Mesendoderm (in vitro differentiated cells): ENCODE data around the gene NHLRC4.

ENCODE experiments used
- DNase-seq: peaks from one replicate; pipeline ENCODE4 v3.0.0; 2013
- H2AK5ac ChIP-seq: 2 replicates; pipeline ENCODE4 v1.6.1; 2013; ENCODE audit warnings: low read length, inconsistent platforms
- H2BK120ac ChIP-seq: 2 replicates; pipeline ENCODE4 v1.6.1; 2013; ENCODE audit warnings: low read depth, mild to moderate bottlenecking, low read length, moderate library complexity, mixed read lengths
- H2BK15ac ChIP-seq: replicated peaks from 2 replicates; pipeline ENCODE4 v1.6.1; 2013; ENCODE audit warnings: low read depth, mild to moderate bottlenecking, moderate library complexity
- H2BK5ac ChIP-seq: 2 replicates; pipeline ENCODE4 v1.6.1; 2013; ENCODE audit warnings: low read length, inconsistent platforms
- H3K18ac ChIP-seq: 2 replicates; pipeline ENCODE4 v1.6.1; 2013; ENCODE audit warnings: mild to moderate bottlenecking, low read length, mixed read lengths
- H3K23ac ChIP-seq: one replicate; pipeline ENCODE4 v1.6.1; 2013; ENCODE audit warnings: low read length
- H3K27ac ChIP-seq: 2 replicates; pipeline ENCODE4 v1.5.1; 2013; ENCODE audit warnings: low read depth, mild to moderate bottlenecking, inconsistent platforms, low read length, moderate library complexity
- H3K27me3 ChIP-seq: 2 replicates; pipeline ENCODE4 v1.6.1; 2013; ENCODE audit warnings: low read length, control low read depth, mild to moderate bottlenecking, inconsistent platforms; ENCODE audit not compliant: insufficient read depth, poor library complexity
- H3K36me3 ChIP-seq: 2 replicates; pipeline ENCODE4 v1.6.1; 2013; ENCODE audit warnings: low read length, inconsistent platforms; ENCODE audit not compliant: control insufficient read depth, insufficient read depth
- H3K4ac ChIP-seq: one replicate; pipeline ENCODE4 v1.6.1; 2013; ENCODE audit warnings: low read depth, mild to moderate bottlenecking, low read length, moderate library complexity
- H3K4me1 ChIP-seq: 2 replicates; pipeline ENCODE4 v1.6.1; 2013; ENCODE audit warnings: low read depth, low read length, inconsistent platforms; ENCODE audit not compliant: control insufficient read depth
- H3K4me2 ChIP-seq: 2 replicates; pipeline ENCODE4 v1.6.1; 2013; ENCODE audit warnings: low read length
- H3K4me3 ChIP-seq: 2 replicates; pipeline ENCODE4 v1.5.1; 2013; ENCODE audit warnings: mild to moderate bottlenecking, low read length
- H3K56ac ChIP-seq: one replicate; pipeline ENCODE4 v1.6.1; 2013; ENCODE audit warnings: low read length
- H3K79me1 ChIP-seq: 2 replicates; pipeline ENCODE4 v1.6.1; 2013; ENCODE audit warnings: low read length, inconsistent platforms
- H3K79me2 ChIP-seq: 2 replicates; pipeline ENCODE4 v1.6.1; 2013; ENCODE audit warnings: mild to moderate bottlenecking, low read length; ENCODE audit not compliant: control insufficient read depth, insufficient read depth
- H3K9ac ChIP-seq: 2 replicates; pipeline ENCODE4 v1.6.1; 2013; ENCODE audit warnings: low read length, inconsistent platforms
- H4K5ac ChIP-seq: one replicate; pipeline ENCODE4 v1.6.1; 2013; ENCODE audit warnings: low read length
- H4K8ac ChIP-seq: one replicate; pipeline ENCODE4 v1.6.1; 2013; ENCODE audit warnings: low read depth, mild to moderate bottlenecking, control low read depth, low read length, moderate library complexity
- WGBS: extraction: QIAGEN DNeasy Blood & Tissue Kit; methylation state at CpG from one replicate; pipeline ENCODE4 v1.1.7; 2013; ENCODE audit warnings: low lambda C conversion rate, missing lambda C conversion rate; ENCODE audit not compliant: insufficient coverage; ENCODE audit errors: extremely low coverage; 5-methylcytosine and 5-hydroxymethylcytosine counted together

The NHLRC4 gene

GRCh38 chr16:561957-562938 lies 4.6 kb upstream of the NHLRC4 start:
- Histone ChIP-seq H3K56ac (no peak overlapping the region), H3K4ac (no peak overlapping the region), H2BK120ac (no peak overlapping the region), H3K79me2 (no peaks in the 10 kb centered on the region), H4K8ac (no peak overlapping the region), H3K79me1 (no peaks in the 10 kb centered on the region), H3K27me3 (peaks cover 10% of the 10 kb centered on the region), H3K4me1 (peaks cover 2% of the 10 kb centered on the region), H2BK15ac (no peak overlapping the region), H3K18ac (no peak overlapping the region), H4K5ac (no peak overlapping the region), H3K23ac (peak overlapping the region; percentile 45), H2AK5ac (no peak overlapping the region), H3K4me2 (no peak overlapping the region), H3K4me3 (no peak overlapping the region), H3K27ac (no peak overlapping the region), H3K36me3 (no peaks in the 10 kb centered on the region), H2BK5ac (no peak overlapping the region), H3K9ac (no peak overlapping the region)
- no CpG with 5 or more reads among the region's 43 CpGs for WGBS
- no peak for DNase-seq

GRCh38 chr16:563072-563644 lies 3.6 kb upstream of the NHLRC4 start:
- Histone ChIP-seq H3K18ac (no peak overlapping the region), H3K4ac (no peak overlapping the region), H3K23ac (no peak overlapping the region), H2AK5ac (no peak overlapping the region), H3K4me3 (no peak overlapping the region), H3K56ac (no peak overlapping the region), H4K8ac (no peak overlapping the region), H2BK120ac (no peak overlapping the region), H3K27ac (no peak overlapping the region), H3K4me2 (no peak overlapping the region), H3K9ac (no peak overlapping the region), H4K5ac (no peak overlapping the region), H3K36me3 (no peaks in the 10 kb centered on the region), H3K79me1 (no peaks in the 10 kb centered on the region), H3K4me1 (peaks cover 2% of the 10 kb centered on the region), H2BK15ac (no peak overlapping the region), H3K27me3 (peaks cover 10% of the 10 kb centered on the region), H3K79me2 (no peaks in the 10 kb centered on the region), H2BK5ac (no peak overlapping the region)
- no peak for DNase-seq
- no CpG with 5 or more reads among the region's 30 CpGs for WGBS

DNA sequence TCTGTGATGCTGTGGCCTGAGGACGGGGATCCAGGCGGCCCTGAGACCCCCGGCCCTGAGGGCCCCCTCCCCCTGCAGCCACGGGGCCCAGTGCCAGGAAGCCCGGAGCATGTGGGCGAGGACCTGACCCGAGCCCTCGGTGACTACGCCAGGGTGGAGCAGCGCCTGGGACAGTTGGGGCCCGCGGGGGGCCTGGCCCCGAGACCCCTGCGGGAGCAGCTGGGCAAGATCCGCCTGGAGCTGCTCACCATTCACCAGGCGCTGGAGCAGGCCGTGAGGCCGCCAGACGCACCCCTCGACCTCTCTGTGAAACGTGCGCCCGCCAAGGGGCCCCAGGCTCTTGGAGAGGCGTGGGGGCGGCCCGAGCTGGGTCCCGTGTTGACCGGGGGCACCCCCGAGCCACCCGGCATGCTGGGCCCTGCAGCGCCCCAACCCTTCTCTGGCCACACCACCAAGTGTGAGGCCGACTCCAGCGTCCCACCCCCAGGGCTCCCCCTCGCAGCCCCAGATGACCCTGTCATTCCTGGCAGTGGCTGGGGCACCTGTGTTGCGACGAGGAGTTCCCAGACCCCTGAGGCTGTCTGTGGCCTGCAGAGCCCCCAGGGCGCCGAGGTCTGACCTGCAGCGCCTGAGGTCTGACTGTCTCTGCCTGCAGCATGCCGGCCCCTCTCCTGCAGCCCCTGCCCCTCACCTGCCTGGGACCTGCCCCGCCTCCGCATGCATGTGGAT lies 2.0 kb upstream of the NHLRC4 start:
- Histone ChIP-seq H2AK5ac (no peak overlapping the region), H2BK5ac (no peak overlapping the region), H4K8ac (no peak overlapping the region), H3K27ac (no peak overlapping the region), H3K79me1 (no peaks in the 10 kb centered on the region), H3K27me3 (peaks cover 5% of the 10 kb centered on the region), H2BK120ac (no peak overlapping the region), H3K4me2 (no peak overlapping the region), H3K23ac (no peak overlapping the region), H3K56ac (no peak overlapping the region), H3K4me1 (peaks cover 4% of the 10 kb centered on the region), H3K4me3 (no peak overlapping the region), H3K79me2 (no peaks in the 10 kb centered on the region), H3K36me3 (no peaks in the 10 kb centered on the region), H3K4ac (no peak overlapping the region), H4K5ac (no peak overlapping the region), H3K9ac (no peak overlapping the region), H2BK15ac (no peak overlapping the region), H3K18ac (no peak overlapping the region)
- DNase-seq, result no peak
- no CpG with 5 or more reads among the region's 42 CpGs for WGBS

DNA sequence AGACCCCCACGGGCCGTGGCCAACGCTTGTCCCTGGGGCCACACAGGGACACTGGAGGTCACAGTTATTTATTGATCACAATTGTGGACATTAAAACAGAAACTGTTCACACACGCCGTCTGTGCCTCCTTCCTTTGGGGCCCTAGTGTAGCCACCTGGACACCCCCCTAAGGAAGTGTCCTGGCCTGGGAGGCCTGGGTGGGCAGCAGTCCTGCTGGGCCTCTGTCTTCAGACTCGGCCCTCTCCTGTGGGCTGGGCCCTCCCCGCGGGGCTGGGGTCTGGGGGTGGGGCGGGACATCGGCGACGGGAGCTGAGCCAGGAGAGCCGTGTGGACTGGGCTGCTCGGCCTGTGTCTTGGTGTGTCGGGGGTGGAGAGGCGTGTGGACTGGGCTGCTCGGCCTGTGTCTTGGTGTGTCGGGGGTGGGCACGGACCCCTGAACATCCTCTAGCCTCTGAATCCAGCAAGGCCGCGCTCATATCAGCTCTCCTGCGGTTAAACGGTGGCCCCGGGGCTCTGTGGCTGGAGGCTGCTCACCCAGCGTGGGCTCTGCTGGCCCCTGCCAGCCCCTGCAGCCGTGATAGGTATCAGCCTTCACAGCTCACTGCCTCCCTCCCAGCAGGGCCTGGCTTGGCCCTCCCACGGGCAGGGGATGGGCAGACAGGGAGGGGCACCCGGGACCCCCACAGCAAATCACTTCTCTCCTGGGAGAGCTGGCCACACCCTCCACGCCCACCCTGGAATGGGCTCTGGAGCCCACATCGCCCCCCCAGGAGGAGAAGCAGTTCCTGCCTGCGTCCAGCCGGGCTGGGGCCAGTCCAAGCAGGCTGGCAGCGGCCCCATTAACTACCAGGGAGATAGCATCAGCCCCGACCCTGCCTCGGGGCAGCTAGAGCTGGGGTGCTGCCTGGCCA lies 1.1 kb upstream of the NHLRC4 start:
- H3K4me3 ChIP-seq, result no peak overlapping the region
- H2BK15ac ChIP-seq, result no peak overlapping the region
- peaks cover 3% of the 10 kb centered on the region for H3K79me2 ChIP-seq
- no peak overlapping the region for H4K5ac ChIP-seq
- no peak overlapping the region for H3K27ac ChIP-seq
- no peaks in the 10 kb centered on the region for H3K36me3 ChIP-seq
- peaks cover 4% of the 10 kb centered on the region for H3K4me1 ChIP-seq
- H3K9ac ChIP-seq, result no peak overlapping the region
- peaks cover under 1% of the 10 kb centered on the region for H3K79me1 ChIP-seq
- no peak overlapping the region for H2BK5ac ChIP-seq
- no peak overlapping the region for H2AK5ac ChIP-seq
- peaks cover 4% of the 10 kb centered on the region for H3K27me3 ChIP-seq
- H3K18ac ChIP-seq, result no peak overlapping the region
- no CpG with 5 or more reads among the region's 35 CpGs for WGBS
- no peak for DNase-seq
- H4K8ac ChIP-seq, result no peak overlapping the region
- H3K23ac ChIP-seq, result no peak overlapping the region
- H3K4me2 ChIP-seq, result no peak overlapping the region
- peak overlapping the region; percentile 25 for H3K56ac ChIP-seq
- no peak overlapping the region for H2BK120ac ChIP-seq
- no peak overlapping the region for H3K4ac ChIP-seq
